Measurements from ENCODE around the gene SLC45A1.

The SLC45A1 gene

GRCh38 chr1:8283058-8283884 lies 34.6 kb upstream of the SLC45A1 start:
- H3K4me3 ChIP-seq (ENCODE audit: control insufficient read depth, low read depth, low read length) = no peak overlapping the region
- TF ChIP-seq, protein P1, sequence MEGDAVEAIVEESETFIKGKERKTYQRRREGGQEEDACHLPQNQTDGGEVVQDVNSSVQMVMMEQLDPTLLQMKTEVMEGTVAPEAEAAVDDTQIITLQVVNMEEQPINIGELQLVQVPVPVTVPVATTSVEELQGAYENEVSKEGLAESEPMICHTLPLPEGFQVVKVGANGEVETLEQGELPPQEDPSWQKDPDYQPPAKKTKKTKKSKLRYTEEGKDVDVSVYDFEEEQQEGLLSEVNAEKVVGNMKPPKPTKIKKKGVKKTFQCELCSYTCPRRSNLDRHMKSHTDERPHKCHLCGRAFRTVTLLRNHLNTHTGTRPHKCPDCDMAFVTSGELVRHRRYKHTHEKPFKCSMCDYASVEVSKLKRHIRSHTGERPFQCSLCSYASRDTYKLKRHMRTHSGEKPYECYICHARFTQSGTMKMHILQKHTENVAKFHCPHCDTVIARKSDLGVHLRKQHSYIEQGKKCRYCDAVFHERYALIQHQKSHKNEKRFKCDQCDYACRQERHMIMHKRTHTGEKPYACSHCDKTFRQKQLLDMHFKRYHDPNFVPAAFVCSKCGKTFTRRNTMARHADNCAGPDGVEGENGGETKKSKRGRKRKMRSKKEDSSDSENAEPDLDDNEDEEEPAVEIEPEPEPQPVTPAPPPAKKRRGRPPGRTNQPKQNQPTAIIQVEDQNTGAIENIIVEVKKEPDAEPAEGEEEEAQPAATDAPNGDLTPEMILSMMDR (IDR thresholded peaks at IDR 0.05; ENCODE audit: control insufficient read depth, insufficient read depth, low read depth, low read length, missing control alignments) = no peak
- no peak for DNase-seq (ENCODE audit: low read depth)

DNA sequence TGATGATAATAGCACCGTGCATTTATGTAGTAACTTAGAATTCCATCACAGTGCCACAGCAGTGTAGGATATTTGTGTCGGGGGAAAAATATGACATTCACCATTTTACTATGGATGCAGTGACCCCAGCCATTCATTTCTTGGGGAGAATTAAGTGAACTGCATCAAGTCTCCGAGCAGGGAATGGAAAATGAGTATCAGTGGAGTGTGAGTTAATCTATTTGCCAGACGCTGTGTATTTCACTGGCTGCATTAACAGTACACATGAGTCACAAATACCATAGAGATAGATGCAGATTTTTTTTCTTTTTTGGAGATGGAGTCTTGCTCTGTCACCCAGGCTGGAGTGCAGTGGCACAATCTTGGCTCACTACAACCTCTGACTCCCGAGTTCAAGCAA lies 33.8 kb upstream of the SLC45A1 start:
- TF ChIP-seq, protein P1 (IDR thresholded peaks at IDR 0.05; ENCODE audit: control insufficient read depth, insufficient read depth, low read depth, low read length, missing control alignments) = no peak
- no peak for DNase-seq (ENCODE audit: low read depth)
- no peak overlapping the region for H3K4me3 ChIP-seq (ENCODE audit: control insufficient read depth, low read depth, low read length)

GRCh38 chr1:8285103-8285502 lies 32.8 kb upstream of the SLC45A1 start:
- no peak overlapping the region for H3K4me3 ChIP-seq (ENCODE audit: control insufficient read depth, low read depth, low read length)
- DNase-seq (ENCODE audit: low read depth) = no peak
- TF ChIP-seq, protein P1 (IDR thresholded peaks at IDR 0.05; ENCODE audit: control insufficient read depth, insufficient read depth, low read depth, low read length, missing control alignments) = no peak

DNA sequence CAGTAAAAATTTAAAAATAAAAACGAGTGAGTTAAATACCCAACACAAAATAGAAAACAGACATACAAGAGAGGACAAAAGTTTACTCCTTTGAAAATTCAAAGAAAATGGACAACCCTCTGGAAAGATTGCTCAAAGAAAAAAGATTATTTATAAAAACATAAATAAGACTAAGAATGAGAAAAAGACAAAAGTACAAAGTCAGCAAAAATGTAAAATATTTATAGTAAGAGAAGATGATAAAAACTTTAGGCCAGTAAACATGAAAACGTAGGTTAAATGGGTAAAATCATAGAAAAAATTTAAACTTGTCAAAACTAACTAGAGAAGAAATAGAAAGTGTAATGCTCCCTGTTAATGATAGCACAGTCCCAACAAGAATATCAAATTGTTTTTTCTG lies 31.9 kb upstream of the SLC45A1 start:
- no peak overlapping the region for H3K4me3 ChIP-seq (ENCODE audit: control insufficient read depth, low read depth, low read length)
- DNase-seq (ENCODE audit: low read depth) = no peak
- TF ChIP-seq, protein P1 (IDR thresholded peaks at IDR 0.05; ENCODE audit: control insufficient read depth, insufficient read depth, low read depth, low read length, missing control alignments) = no peak

DNA sequence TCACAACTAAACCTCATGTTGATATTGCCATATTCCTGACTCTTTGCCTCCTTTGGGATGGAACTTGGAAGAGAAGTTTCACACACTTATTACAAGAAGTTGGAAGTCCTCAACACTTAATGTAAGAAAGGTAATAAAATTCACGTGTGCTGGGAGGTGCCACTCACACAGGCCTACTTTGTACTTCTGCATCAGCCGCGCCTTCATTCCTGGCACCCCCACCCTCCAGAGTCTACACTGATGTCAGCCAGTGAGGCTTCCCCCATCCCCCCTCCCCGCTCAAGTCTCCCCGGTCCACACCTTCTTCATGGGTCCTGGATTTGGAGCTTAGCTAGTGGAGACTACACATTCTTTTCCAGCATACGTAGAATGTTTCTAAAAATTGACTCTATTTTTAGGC lies 24.8 kb upstream of the SLC45A1 start:
- H3K4me3 ChIP-seq (ENCODE audit: control insufficient read depth, low read depth, low read length) = no peak overlapping the region
- DNase-seq (ENCODE audit: low read depth) = no peak
- TF ChIP-seq, protein P1 (IDR thresholded peaks at IDR 0.05; ENCODE audit: control insufficient read depth, insufficient read depth, low read depth, low read length, missing control alignments) = no peak

DNA sequence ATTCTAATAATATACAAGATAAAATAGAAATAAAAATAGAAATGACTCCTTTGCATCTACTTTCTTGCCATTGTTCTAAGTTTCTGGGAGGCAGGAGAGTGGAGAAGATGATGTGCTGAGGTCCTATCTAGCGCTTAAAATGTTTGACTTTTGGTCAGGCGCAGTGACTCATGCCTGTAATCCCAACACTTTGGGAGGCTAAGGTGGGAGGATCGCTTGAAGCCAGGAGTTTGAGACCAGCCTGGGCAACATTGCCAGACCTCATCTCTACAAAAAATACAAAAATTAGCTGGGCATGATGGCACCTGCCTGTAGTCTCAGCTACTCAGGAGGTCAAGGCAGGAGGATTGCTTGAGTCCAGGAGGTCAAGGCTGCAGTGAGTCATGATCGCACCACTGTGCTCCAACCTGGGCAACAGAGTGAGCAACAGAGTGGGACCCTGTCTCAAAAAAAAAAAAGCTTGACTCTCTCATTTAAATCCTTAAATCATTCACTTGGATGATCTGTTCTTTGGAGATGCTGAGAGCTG lies 24.2 kb upstream of the SLC45A1 start:
- TF ChIP-seq, protein P1 (IDR thresholded peaks at IDR 0.05; ENCODE audit: control insufficient read depth, insufficient read depth, low read depth, low read length, missing control alignments) = no peak
- H3K4me3 ChIP-seq (ENCODE audit: control insufficient read depth, low read depth, low read length) = no peak overlapping the region
- no peak for DNase-seq (ENCODE audit: low read depth)

Measured in AG09309 (cell line).